HG02938 (cell line): ENCODE data around the gene STOX2.

Experiments used
- ATAC-seq: cut with Tn5 transposase; IDR thresholded peaks from one replicate; pipeline ENCODE4 v1.9.1; 2021; ENCODE audit warnings: mild to moderate bottlenecking, moderate library complexity; ENCODE audit not compliant: unreplicated experiment

The STOX2 gene

DNA sequence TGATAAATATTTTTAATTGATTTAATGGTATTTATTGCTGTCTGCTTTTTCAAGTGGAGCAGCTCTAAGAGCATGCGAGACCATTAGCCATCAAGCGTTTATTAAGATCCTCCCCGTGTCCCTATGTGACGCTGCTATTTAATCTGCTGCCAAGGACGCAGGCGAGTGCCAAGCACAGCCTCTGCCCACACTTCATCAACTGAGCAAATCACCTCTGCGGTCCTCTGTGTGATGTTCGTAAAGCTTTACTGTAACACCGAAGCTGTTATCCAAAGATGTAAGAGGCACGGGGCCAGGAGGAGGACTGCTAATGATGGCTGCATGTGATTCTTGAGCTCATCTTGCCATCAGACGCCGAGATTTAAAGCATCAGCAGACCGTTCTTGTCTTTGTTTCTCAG is 79.5 kb downstream of the STOX2 start:
- no peak for ATAC-seq

- ATAC-seq: no peak
Observed at GRCh38 chr4:183985786-183986185, 80.7 kb downstream of the STOX2 start.

DNA sequence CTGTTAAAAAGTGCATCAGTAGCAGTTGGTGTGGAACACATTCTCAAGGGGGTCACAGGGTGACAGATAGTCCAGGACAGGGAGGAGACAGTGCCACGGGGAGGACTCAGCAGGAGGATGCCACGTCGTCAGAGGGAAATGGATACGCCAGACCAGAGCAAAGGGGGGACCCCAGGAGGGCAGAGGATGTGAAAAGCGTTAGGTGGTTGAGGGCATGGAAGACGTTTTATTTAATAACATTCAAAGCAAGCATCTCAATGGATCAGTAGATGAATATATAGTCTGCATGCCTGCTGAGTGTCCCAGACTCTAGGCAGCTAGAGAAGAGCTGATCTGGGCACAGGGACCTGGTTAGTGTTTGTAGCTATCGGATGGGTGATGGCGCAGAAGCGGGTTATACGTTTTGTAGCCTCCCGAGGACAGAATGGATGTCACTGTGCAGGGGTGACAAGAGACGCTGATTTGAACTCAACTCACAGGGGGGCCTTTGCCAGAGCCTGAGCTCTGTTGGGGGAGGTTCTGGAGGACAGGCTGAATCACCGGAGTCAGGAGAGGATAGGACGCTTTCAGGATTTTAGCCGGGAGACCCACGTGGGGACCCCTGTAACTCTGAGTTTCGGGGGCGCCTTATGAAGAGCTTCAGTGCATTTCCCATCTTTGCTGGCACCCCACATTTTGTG is 81.3 kb downstream of the STOX2 start:
- no peak for ATAC-seq

- ATAC-seq: no peak
Observed at GRCh38 chr4:183986971-183987946, 82.2 kb downstream of the STOX2 start.

DNA sequence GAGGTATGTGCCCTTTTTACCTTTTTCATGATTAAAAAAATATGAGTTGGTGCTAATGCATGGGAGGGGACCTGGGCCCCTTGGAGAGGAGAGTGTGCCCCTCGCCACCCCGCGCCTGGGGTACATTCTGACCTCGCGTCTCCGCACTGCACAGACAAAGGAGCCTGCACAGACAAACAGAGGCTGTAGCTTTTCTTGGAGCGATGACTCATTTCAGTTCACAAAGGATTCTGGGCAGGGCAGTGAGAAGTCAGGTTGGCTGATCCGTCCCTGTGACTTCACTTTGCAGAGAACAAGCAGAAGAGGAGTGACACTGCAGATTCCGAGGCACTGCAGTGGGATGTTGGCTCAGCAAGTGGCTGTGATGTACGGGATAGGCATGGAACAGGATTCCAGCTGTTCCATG is 82.9 kb downstream of the STOX2 start:
- no peak for ATAC-seq

- no peak for ATAC-seq
Observed at GRCh38 chr4:183988874-183989273, 83.8 kb downstream of the STOX2 start.

DNA sequence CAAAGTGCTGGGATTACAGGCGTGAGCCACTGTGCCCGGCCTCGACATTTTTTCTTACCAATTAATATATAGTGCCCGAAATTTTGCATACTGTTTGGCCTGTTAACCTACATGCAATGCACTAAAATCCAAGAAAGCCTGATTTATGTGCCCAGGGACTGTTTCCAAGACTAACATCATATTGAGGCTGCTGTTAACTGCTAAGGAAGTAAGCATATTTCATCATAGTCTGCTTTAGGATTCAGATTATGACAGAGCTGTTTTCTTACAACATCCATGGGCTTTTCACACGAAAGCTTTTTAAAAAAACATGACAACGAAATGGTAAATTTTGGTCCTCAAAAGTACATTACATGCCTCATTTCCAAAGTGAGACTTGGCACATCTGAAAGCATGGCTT is 84.4 kb downstream of the STOX2 start:
- ATAC-seq: no peak

DNA sequence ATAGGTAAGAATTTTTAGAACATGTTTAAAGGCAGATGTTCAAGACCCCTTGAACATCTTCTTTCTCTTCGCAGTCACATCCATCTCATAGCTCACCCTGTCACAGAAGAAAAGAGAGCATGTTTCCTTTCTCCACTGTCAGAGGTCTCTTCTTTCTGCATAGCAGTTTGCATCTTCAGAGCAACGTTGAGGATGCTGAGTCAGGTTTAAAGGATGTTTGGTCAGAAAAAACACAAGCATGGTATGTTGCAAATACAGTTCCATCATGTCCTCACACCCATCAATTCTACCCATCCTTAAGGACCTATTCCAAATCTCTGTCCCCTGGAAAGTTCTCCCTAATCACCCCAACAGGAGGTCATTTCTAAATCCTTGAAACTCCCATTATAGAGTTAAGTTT is 84.8 kb downstream of the STOX2 start:
- no peak for ATAC-seq

GRCh38 chr4:183993676-183994075 is 88.6 kb downstream of the STOX2 start:
- ATAC-seq: no peak

GRCh38 chr4:183995570-183995969 is 90.5 kb downstream of the STOX2 start:
- ATAC-seq: no peak

DNA sequence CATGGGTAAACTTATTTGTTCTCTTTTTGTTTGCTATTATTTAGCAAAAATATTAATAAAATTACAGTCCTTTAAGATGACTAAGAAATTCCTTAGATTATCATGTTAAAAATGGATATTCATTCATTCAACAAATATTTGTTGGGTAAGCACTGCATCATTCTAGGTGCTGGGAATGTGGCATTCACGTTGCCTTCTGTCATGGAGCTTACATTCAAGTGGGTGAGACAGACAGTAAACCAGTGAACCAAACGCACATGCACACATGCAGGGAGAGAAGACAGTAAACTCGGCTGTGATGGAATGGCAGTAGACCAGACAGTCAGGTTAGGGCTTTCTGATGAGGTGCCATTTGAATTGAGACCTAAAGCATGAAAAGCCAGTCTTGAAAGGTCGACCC is 91.8 kb downstream of the STOX2 start:
- no peak for ATAC-seq

GRCh38 chr4:183999435-183999834 is 94.3 kb downstream of the STOX2 start:
- no peak for ATAC-seq

DNA sequence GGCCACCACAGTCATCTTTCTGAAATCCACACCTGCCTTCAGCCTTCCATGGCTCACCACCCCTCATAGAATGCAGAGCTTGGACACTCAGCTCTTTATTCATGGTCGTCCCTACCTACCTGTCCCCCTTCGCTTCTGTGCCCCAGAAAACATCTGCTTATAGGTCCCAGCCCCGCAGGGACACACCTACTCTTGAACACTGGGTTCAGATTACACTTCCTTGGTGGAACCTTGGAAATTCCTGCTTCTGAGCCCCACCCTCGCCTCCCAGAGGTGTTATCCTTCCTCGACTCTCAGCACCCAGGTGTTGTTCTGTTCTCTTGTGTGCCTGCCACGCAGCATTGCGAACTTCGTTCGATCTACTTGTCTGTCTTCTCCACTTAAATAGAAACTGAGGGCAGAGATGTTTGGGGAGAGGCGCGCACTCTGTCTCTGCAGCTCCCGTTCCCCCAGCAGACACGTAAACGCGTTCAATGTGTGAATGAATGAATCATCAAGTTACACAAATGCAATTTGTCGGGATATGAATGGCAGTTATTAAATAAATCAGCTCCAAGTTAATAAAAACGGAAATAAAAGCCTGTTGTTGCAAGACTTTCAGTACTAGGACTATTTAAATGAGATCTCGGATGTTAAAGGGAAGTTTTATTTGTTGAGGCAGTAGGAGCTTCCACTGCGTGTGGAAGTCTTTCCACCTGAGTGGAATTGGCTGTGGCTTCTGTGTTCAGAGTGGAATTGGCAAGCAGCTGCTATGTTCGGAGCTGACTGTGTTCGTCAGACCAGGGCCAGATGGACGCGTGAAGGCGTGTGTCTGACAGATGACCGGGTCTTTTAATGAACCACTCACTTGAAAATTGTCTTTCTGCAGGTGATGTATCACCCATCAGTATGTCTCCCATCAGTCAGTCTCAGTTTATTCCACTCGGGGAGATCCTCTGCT is 95.6 kb downstream of the STOX2 start:
- ATAC-seq: no peak

DNA sequence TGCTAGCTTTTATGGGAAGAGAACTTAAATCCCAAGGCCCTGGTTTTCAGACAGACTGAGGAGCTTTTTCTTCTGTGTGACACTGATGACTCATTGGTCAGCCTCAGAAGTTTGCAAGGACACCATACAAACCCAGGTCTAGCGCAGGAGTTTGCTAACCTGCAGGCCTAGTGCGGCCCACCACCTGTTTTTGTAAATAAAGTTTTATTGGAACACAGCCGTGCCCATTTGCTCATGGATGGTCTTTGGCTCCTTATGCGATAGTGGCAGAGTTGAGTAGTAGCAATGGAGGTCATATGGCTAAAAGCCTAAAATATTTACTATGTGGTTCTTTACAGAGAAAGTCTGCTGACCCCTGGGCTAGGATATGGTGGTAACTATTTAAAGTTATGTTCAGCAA is 98.3 kb downstream of the STOX2 start:
- no peak for ATAC-seq

- no peak for ATAC-seq
Observed at GRCh38 chr4:184007891-184008290, 102.8 kb downstream of the STOX2 start.

GRCh38 chr4:184010696-184011095 is 105.6 kb downstream of the STOX2 start:
- ATAC-seq: no peak

- ATAC-seq: no peak
Observed at GRCh38 chr4:184011826-184012380, 106.8 kb downstream of the STOX2 start.

- ATAC-seq: no peak
Observed at GRCh38 chr4:184012937-184013336, 107.8 kb downstream of the STOX2 start.

- ATAC-seq: no peak
Observed at GRCh38 chr4:184014301-184014700, 109.2 kb downstream of the STOX2 start.

- no peak for ATAC-seq
Observed at GRCh38 chr4:184016759-184017668, 111.9 kb downstream of the STOX2 start.
